Activated B cell treated with CpG ODN at 0.5 μM for 24 hours (primary cell): ENCODE data around the gene EME2. TPM values are rescaled to one million over a fixed set of nuclear protein-coding genes. Genes with fewer than 3 reads are reported as not detected.

Experiments
- ATAC-seq: fragments of 200-7000 bp; cut with Tn5 transposase; one replicate; pipeline ENCODE4 v1.10.0; 2021; ENCODE audit warnings: low read depth, mild to moderate bottlenecking, moderate library complexity
- CTCF ChIA-PET: fragments of 350-600 bp; sonication (Branson Sonifier 250); formaldehyde crosslinking; loops from one replicate; lab custom pipeline; 2021; ENCODE audit warnings: antibody characterized with exemption; lab: Charles Lee
- POLR2A ChIA-PET: fragments of 350-600 bp; sonication (Branson Sonifier 250); formaldehyde crosslinking; loops from one replicate; lab custom pipeline; 2021; ENCODE audit warnings: antibody characterized with exemption; lab: Charles Lee
- DNase-seq: peaks from one replicate; pipeline ENCODE4 v3.0.0; 2022
- H3K27ac Mint-ChIP-seq: one replicate; pipeline ENCODE4 v1.8.0; 2020; ENCODE audit warnings: mixed read lengths
- H3K27me3 Mint-ChIP-seq: one replicate; pipeline ENCODE4 v1.8.0; 2021; ENCODE audit warnings: mixed read lengths
- H3K36me3 Mint-ChIP-seq: one replicate; pipeline ENCODE4 v1.8.0; 2021; ENCODE audit warnings: low read depth, mixed read lengths
- H3K4me1 Mint-ChIP-seq: one replicate; pipeline ENCODE4 v1.8.0; 2021; ENCODE audit warnings: mixed read lengths
- H3K4me3 Mint-ChIP-seq: one replicate; pipeline ENCODE4 v1.8.0; 2020; ENCODE audit warnings: mild to moderate bottlenecking, mixed read lengths
- H3K9me3 Mint-ChIP-seq: one replicate; pipeline ENCODE4 v1.8.0; 2020; ENCODE audit warnings: mixed read lengths
- intact Hi-C: fragments of 100-400 bp; cut with micrococcal nuclease; formaldehyde crosslinking; loops from one replicate; pipeline ENCODE4 v1.15.1; 2024
- total RNA-seq: library from RNA; stranded (reverse); gene quantifications from 2 replicates; pipeline ENCODE4 v1.2.3, GENCODE V29; 2022
- TF ChIP-seq, protein P1 (sequence below): fragments of 200-600 bp; IDR thresholded peaks from one replicate; pipeline ENCODE4 v1.8.0; 2022; ENCODE audit warnings: antibody characterized with exemption, mild to moderate bottlenecking

EME2 gene
- total RNA-seq, 1 donor from 2014 or later, result 49.9 TPM

DNA sequence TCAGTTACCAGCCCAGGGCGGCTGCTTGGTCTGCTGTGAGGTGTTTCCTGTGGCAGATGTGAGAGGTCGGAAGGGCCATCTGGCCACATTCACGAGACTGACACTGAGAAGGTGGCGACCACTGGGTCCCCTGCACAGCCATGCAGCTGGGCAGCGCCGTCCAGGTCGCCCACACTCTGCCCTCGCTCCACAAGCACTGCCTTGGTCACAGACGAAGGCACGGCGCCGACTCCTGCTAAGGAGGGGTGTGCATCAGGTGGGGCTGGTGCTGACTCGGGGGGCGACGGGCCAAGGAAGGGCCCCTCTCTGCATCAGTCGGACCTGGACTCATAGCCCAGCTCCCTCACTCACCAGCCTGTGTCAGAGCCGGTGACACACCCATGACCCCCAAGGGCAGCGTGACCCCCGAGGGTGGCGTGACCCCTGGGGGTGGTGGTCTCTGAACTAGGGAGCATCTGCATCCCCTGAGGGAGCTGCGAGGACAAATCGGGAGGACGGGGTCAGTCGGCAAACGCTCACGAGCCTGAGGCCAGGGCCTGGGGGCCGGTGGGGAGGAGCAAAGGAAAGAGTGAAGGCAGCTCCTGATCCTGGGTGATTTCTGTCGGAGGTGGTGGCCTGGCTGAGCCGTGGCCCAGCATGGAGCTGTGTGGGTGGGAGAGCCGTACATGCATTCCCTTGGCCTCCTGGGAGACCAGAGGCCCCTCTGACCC, 31.7 kb upstream of the EME2 start:
- intact Hi-C loops, result no loop called here
- H3K4me1 Mint-ChIP-seq, result no peaks in the 10 kb centered on the region
- CTCF ChIA-PET, result no interaction called here
- no peak for DNase-seq
- no peak overlapping the region for H3K27ac Mint-ChIP-seq
- TF ChIP-seq, protein P1, sequence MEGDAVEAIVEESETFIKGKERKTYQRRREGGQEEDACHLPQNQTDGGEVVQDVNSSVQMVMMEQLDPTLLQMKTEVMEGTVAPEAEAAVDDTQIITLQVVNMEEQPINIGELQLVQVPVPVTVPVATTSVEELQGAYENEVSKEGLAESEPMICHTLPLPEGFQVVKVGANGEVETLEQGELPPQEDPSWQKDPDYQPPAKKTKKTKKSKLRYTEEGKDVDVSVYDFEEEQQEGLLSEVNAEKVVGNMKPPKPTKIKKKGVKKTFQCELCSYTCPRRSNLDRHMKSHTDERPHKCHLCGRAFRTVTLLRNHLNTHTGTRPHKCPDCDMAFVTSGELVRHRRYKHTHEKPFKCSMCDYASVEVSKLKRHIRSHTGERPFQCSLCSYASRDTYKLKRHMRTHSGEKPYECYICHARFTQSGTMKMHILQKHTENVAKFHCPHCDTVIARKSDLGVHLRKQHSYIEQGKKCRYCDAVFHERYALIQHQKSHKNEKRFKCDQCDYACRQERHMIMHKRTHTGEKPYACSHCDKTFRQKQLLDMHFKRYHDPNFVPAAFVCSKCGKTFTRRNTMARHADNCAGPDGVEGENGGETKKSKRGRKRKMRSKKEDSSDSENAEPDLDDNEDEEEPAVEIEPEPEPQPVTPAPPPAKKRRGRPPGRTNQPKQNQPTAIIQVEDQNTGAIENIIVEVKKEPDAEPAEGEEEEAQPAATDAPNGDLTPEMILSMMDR, result no peak
- no peaks in the 10 kb centered on the region for H3K9me3 Mint-ChIP-seq
- no peak overlapping the region for H3K4me3 Mint-ChIP-seq
- H3K36me3 Mint-ChIP-seq, result peaks cover 27% of the 10 kb centered on the region
- H3K27me3 Mint-ChIP-seq, result no peaks in the 10 kb centered on the region
- no peak for ATAC-seq
- POLR2A ChIA-PET, result interaction anchor here (0.6 kb wide), 2 partner anchors 23 to 420 kb away, joined by 3 to 11 read pairs; no protein-coding TSS in a partner anchor

DNA sequence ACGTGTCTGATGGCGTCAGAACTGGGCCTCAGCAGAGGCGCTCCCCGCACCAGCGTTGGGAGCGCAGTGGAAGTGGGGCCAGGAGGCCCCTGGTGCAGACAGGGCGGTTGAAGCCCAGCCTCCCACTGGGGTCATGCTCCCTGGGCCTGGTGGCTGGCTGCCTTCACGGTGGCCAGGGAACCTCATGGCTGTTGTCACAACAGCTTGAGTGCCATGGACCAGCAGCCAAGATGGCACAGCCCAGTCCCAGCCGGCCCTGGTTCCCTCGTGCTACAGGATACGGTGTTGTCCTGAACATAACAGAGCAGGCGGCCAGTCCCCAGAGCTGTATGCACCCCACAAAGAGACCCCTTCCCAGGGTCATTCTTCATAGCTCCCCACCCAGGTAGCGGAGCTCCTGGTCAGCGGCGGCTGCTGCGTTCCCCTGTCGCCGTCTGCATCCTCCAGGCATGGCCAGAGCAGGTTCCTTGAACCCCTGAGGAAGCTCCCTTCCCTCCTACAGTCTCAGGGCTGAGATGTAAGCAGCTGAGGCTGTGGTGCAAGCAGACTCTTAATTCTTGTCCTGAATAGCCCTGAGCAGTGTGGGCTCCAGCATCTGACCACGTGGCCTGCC, 31.0 kb upstream of the EME2 start:
- Mint-ChIP-seq H3K27me3 (no peaks in the 10 kb centered on the region), H3K36me3 (peaks cover 30% of the 10 kb centered on the region), H3K27ac (no peak overlapping the region), H3K4me1 (no peaks in the 10 kb centered on the region), H3K9me3 (no peaks in the 10 kb centered on the region), H3K4me3 (no peak overlapping the region)
- intact Hi-C loops, result no loop called here
- DNase-seq (no peak), ATAC-seq (no peak)
- CTCF ChIA-PET, result no interaction called here
- TF ChIP-seq, protein P1, result no peak
- POLR2A ChIA-PET, result interaction anchor here (0.6 kb wide), 2 partner anchors 24 to 420 kb away, joined by 3 to 11 read pairs; no protein-coding TSS in a partner anchor

DNA sequence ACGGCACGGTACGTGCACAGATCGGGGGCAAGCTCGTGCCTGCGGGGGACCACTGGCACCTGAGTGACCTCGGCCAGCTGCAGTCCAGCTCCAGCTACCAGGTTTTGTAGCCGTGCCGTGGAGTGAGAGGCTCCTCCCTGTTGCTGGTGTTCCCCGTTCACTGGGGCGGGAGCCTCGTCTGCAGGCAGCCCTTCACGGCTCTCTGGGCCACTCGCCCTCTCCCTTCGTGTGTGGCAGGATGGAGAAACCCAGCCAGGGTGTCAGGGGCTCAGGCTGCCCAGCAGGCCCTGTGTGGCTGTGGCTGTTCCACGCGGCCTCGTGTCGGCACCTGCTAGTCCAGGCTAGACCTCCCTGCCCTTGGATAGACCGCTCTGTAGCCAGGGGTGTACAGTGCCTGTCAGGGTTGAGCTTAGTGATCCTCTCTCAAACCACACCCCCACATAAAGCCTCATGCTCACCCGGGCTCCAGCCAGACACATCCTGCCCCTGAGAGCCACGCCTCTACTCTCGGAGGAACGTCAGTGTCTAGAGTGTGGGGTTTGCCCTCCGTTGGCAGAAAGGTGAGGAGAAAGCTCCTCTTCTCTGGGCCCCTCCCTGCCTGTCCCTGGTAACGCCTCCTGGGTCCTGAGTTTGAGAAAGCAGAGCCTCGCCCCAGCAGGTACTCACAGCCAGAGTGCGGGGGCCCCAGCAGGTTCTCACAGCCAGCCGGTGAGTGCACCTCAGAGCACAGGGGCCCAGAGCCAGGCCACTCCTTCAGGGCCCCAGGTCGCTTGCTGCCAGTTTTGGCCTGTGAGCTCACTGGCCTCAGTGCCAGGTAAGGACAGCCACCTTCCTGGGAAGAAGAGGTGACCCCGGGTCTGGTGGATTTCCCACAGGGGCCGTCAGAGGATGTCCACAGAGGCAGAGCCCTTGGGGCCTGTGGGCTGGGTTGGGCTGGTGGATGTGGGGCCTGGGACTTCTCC, 29.0 kb upstream of the EME2 start:
- H3K27me3 Mint-ChIP-seq, result no peaks in the 10 kb centered on the region
- DNase-seq, result no peak
- H3K36me3 Mint-ChIP-seq, result peaks cover 49% of the 10 kb centered on the region
- intact Hi-C loops, result no loop called here
- H3K4me3 Mint-ChIP-seq, result no peak overlapping the region
- H3K27ac Mint-ChIP-seq, result no peak overlapping the region
- ChIA-PET CTCF (no interaction called here), POLR2A (no interaction called here)
- no peak for ATAC-seq
- no peaks in the 10 kb centered on the region for H3K9me3 Mint-ChIP-seq
- TF ChIP-seq, protein P1, result no peak
- no peaks in the 10 kb centered on the region for H3K4me1 Mint-ChIP-seq

DNA sequence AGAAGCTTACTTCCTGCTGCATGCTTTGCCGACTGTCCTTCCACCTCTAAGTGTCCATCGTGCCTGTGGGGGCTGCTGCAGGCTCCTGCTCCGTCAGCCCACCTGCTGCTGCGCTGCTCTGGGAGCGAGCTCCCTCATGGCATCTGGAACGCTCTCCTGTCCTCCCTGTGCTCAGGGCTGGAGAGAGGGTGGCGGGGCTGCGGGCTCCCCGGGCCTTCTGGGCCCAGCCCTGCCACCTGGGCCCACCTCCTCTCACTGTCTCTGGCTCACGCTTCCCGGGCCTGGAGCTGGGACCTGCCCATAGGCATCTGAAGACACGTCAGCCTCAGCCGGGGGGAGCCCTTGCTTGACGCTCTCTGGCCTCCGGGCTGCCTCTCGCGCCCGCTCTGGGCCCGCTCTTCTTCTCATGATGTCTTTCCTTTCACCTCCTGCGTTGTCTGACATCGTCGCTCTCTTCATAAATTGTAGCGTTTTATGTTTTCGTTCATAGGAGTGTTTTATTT, 28.2 kb upstream of the EME2 start:
- no peaks in the 10 kb centered on the region for H3K9me3 Mint-ChIP-seq
- DNase-seq (no peak), ATAC-seq (no peak)
- peaks cover 57% of the 10 kb centered on the region for H3K36me3 Mint-ChIP-seq
- H3K4me3 Mint-ChIP-seq, result no peak overlapping the region
- CTCF ChIA-PET, result no interaction called here
- no peaks in the 10 kb centered on the region for H3K4me1 Mint-ChIP-seq
- H3K27ac Mint-ChIP-seq, result no peak overlapping the region
- TF ChIP-seq, protein P1, result no peak
- no peaks in the 10 kb centered on the region for H3K27me3 Mint-ChIP-seq
- POLR2A ChIA-PET, result no interaction called here
- intact Hi-C loops, result no loop called here
